ENCODE results near the gene SSC5D.

SSC5D gene

DNA sequence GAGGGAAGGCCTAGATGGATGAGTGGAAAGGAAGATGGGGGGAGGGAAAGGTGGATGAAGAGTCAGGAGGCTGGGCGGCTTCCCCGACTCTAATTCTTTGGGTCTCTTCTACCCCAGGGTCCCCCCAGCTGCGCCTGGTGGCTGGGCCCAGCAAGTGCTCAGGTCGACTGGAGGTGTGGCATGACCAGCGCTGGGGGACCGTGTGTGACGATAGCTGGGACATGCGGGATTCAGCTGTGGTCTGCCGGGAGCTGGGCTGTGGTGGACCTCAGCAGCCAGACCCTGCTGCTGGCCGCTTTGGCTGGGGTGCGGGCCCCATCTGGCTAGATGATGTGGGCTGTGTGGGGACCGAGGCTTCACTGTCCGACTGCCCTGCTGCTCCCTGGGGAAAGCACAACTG, 9.5 kb downstream of the SSC5D start:
- no peak for DNase-seq (ENCODE audit: low spot score)
- no peak overlapping the region for H3K27ac ChIP-seq
- ChIA-PET POLR2A (ENCODE audit: low non-redundant PET) (no interaction called here), CTCF (interaction anchor here (1.7 kb wide), 1 partner anchor 30 kb away, joined by 8 read pairs; no protein-coding TSS in a partner anchor)
- TF ChIP-seq, protein P1, sequence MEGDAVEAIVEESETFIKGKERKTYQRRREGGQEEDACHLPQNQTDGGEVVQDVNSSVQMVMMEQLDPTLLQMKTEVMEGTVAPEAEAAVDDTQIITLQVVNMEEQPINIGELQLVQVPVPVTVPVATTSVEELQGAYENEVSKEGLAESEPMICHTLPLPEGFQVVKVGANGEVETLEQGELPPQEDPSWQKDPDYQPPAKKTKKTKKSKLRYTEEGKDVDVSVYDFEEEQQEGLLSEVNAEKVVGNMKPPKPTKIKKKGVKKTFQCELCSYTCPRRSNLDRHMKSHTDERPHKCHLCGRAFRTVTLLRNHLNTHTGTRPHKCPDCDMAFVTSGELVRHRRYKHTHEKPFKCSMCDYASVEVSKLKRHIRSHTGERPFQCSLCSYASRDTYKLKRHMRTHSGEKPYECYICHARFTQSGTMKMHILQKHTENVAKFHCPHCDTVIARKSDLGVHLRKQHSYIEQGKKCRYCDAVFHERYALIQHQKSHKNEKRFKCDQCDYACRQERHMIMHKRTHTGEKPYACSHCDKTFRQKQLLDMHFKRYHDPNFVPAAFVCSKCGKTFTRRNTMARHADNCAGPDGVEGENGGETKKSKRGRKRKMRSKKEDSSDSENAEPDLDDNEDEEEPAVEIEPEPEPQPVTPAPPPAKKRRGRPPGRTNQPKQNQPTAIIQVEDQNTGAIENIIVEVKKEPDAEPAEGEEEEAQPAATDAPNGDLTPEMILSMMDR (conservative IDR thresholded peaks at IDR 0.05; ENCODE audit: low read depth) = no peak

DNA sequence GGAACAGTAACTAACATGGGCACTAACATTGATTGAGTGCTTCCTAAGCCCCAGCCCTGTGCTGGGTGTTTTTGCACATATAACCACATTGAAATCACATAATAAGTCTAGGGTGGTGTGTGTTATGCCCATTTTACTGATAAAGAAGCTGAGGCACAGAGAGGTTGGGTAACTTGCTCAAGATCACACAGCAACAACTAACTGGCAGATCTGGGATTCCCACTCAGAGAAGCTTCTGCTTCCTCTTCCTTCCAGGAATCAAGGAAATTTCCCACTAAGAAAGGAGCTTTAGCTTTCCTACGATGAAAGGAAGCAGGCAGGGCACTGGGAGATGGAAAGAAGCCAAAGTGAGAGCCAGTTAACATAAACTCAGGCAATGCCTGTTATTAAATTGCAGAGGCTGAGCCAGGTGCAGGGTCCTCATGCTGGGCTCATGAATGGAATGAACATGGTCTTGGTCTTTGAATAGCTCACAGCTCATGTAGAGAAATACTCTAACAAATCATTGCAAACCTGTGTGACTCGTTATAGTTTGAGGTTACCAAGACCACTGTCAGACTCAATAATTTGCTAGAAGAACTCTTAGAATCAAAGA, 10.1 kb downstream of the SSC5D start:
- TF ChIP-seq, protein P1 (conservative IDR thresholded peaks at IDR 0.05; ENCODE audit: low read depth) = no peak
- ChIA-PET POLR2A (ENCODE audit: low non-redundant PET) (no interaction called here), CTCF (interaction anchor here (1.1 to 1.7 kb wide), 2 partner anchors 31 to 155 kb away, joined by 3 to 8 read pairs; no protein-coding TSS in a partner anchor)
- H3K27ac ChIP-seq = no peak overlapping the region
- no peak for DNase-seq (ENCODE audit: low spot score)

DNA sequence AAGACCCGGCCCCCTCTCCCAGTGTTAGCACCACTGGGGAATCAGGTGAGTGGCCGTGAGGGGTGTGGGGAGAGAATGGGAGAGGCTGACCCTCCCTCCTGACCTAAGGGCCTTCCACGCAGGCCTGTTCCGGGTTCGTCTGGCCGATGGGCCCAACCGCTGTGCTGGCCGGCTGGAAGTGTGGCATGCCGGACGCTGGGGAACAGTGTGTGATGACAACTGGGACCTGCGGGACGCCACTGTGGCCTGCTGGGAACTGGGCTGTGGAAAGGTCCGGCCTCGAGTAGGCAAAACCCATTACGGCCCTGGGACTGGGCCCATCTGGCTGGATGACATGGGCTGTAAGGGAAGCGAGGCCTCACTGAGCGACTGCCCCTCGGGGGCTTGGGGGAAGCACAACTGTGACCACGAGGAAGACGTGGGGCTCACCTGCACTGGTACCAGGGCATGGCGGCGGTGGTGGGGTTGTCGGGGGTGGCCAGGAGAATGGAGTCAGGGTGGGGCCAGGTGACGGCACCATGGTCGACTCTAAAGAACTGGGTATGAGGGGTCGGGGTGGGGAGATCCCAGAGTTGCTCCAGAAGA, 12.2 kb downstream of the SSC5D start:
- TF ChIP-seq, protein P1 (conservative IDR thresholded peaks at IDR 0.05; ENCODE audit: low read depth) = no peak
- ChIA-PET POLR2A (ENCODE audit: low non-redundant PET) (no interaction called here), CTCF (interaction anchor here (0.8 to 1.4 kb wide), 2 partner anchors 33 to 359 kb away, joined by 4 to 7 read pairs; no protein-coding TSS in a partner anchor)
- no peak for DNase-seq (ENCODE audit: low spot score)
- no peak overlapping the region for H3K27ac ChIP-seq

DNA sequence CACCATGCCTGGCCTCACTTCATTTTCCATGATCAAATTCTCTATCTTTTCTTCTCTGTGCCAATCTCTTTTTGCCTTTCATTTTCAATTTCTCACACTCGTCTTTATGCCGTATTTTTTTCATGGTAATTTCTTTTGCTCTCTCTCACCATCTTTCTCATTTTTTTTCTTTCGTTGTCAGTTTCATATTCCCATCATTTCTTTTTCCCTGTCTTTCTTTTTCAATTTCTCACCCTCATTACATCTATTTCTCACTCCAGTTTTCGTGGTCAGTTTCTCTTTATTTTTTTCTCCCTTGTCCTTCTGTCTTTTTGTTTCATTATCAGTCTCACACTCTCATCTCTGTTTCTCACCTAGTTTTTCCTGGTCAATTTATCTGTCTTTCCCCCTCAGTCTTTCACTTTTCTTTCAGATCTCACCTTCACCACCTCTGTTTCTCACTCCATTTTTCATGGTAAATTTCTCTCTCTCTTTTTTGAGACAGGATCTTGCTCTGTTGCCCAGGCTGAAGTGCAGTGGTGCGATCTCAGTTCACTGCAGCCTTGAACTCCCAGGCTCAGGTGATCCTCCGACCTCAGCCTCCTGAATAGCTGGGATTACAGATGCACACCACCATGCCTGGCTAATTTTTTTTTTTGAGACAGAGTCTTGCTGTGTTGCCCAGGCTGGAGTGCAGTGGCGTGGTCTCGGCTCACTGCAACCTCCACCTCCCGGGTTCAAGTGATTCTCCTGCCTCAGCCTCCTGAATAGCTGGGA, 14.1 kb downstream of the SSC5D start:
- TF ChIP-seq, protein P1 (conservative IDR thresholded peaks at IDR 0.05; ENCODE audit: low read depth) = no peak
- POLR2A ChIA-PET (ENCODE audit: low non-redundant PET) = no interaction called here
- CTCF ChIA-PET = interaction anchor here (1.4 kb wide), 1 partner anchor 34 kb away, joined by 7 read pairs; no protein-coding TSS in a partner anchor
- DNase-seq (ENCODE audit: low spot score) = no peak
- no peak overlapping the region for H3K27ac ChIP-seq

DNA sequence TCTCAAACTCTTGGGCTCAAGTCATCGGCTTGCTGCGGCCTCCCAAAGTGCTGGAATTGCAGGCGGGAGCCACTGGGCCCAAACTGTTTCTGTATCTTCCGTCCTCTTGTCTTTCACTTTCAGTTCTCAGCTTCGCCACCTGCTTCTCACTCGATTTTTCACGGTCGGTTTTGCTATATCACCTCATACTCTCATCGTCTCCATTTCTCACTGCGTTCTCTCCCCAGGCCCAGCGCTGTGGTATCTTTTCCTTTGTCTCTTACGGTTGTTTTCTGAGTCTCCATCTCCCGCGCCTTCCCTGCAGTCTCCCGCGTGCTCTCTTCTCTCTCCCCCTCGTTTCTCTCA, 14.9 kb downstream of the SSC5D start:
- TF ChIP-seq, protein P1 (conservative IDR thresholded peaks at IDR 0.05; ENCODE audit: low read depth) = no peak
- ChIA-PET POLR2A (ENCODE audit: low non-redundant PET) (no interaction called here), CTCF (interaction anchor here (0.7 to 2.3 kb wide), 4 partner anchors 9 to 36 kb away, joined by 3 to 43 read pairs (median 8); no protein-coding TSS in a partner anchor)
- DNase-seq (ENCODE audit: low spot score) = no peak
- H3K27ac ChIP-seq = peak overlapping the region; percentile 57

DNA sequence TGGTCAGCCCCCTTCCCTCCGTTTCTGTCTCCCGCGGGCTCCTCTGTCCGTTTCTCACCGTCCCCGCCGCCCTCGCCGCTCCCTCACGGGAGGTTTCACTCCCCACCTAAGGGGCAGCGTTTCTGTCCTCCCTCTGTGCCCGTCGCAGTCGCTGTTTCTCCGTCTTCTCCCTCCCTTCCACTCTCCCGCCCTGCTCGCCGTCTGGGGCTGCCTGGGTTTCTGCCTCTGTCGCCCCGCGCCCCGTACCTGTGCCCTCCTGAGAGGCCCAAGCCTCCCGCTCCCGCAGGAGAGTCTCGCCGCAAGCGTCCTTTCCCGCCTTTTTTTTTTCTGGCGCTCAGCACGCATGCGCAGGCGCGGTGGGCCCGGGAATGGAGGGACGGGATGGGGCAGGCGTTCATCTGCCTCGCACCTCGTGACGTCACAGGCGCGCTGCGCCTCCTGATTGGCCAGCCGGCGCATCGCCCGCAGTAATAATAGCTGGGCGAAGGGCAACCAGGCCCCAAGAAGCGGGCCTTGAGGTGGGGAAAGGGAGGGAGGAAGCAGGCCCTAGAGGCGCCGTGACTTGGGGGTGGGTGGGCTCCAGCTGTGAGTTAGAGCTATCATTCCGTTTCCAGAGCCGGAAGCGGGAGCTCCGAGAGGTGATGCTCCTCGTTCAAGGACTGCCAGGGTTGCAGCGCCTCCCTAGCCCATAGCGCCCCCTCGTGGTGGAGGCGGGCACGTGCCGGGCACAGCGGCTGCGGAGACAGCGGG, 15.4 kb downstream of the SSC5D start:
- TF ChIP-seq, protein P1 (conservative IDR thresholded peaks at IDR 0.05; ENCODE audit: low read depth) = peak; percentile 97
- H3K27ac ChIP-seq = peak overlapping the region; percentile 57
- POLR2A ChIA-PET (ENCODE audit: low non-redundant PET) = interaction anchor here (0.6 kb wide), 2 partner anchors 26 to 435 kb away, joined by 3 to 4 read pairs; no protein-coding TSS in a partner anchor
- CTCF ChIA-PET = interaction anchor here (0.6 to 2.3 kb wide), 19 partner anchors 9 to 437 kb away, joined by 3 to 43 read pairs (median 5); partner anchors contain the start of gene ZNF628
- DNase-seq (ENCODE audit: low spot score) = peak; percentile 99

Measured in RWPE1 (cell line).